Activated CD8-positive, alpha-beta memory T cell treated with anti-CD3 and anti-CD28 coated beads for 24 hours (primary cell): ENCODE data around the gene BCAP29.
"Not testable (repeated sequence)": the region's sequence is repeated elsewhere in the genome, so short reads cannot be mapped to it uniquely, and the experiment has no call there.

Source experiments
- DNase-seq: peaks from one replicate; pipeline ENCODE4 v3.0.0-alpha.2; 2020

BCAP29 gene

DNA sequence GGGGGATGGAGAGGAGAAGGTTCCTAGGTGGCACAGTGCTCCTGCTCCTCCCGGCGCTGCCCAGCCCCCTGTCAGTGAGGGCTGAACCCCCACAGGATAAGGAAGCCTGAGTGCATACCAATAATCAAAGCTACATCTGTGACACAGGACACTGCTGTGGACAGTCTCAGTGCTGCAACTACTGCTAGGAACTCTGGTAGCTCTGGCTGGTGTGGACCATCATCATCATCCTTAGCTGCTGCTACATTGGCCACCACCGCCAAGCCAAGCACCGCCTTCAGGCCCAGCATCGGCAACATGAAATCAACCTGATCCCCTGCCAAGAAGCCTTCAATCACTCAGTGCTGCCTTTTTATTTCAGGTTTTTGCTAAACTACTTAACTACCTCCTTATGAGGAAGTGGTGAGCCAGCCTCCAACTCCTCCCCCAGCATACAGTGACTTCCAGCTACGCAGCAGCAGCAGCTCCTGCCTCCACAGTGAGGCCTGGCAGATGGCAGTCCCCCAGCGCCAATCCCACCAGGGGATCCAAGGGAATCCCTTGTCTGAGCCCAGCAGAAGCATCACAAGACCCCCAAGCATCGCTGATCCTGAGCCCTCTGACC lies 48.5 kb downstream of the BCAP29 start:
- no peak for DNase-seq

- no peak for DNase-seq
These were observed 50.3 kb downstream of the BCAP29 start for GRCh38 chr7:107630342-107630741.

DNA sequence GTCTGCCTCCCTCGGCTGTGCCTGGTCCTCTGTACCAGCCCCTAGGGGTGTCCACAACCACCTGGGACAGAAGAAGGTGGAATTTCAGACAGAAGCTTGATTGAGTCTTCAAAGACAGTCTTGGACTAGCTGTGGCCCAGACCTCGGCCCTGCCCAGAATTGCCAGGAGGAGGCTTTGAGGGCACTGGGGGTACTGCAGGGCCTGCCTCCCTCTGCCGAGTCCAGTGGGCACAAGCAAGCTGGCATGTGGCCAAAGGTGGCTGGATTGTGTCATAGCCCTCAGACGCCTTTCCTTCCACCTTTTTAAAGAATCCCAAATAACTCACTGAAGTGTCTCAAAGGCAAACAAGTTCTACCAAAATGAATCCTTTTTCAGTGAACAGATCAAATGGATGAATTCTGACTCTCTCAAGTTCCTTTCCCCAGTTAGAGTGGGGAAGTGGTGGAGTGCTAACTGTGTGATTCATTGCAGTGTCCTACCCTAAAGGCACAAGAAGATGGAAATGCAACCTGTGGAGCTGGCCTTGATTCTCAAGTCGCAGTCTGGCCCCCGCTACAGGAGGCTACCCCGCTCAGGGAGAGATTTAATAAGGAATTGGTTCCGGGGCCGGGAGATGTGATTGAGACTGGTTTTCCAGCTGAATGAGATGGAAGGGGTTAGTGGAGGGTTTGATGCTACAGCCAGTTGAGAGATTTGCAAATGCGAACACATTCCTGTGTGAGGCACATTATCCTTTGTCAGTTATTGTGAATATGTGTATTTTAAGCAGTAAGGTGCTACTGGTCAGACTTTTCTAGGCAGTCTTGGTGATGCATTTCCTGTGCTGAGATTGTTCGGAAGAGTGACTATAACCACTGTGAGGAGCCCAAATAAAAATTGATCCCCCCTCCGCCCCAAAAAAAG lies 51.8 kb downstream of the BCAP29 start:
- DNase-seq = no peak

DNA sequence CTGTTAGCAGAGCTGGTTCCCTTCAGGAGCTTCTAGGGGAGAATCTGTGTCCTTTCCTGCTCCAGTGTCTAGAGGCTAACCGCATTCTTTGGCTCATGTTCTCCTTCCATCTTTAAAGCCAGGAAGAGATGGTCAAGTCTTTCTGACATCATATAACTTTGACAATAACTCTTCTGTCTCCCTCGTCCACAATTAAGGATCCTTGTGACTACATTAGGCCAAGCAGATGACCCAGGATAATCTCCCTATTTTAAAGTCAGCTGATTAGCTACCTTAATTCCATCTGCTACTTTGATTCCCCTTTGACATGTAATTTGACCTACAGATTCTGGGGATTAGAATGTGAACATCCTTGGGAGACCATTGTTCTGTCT lies 52.4 kb downstream of the BCAP29 start:
- no peak for DNase-seq

DNA sequence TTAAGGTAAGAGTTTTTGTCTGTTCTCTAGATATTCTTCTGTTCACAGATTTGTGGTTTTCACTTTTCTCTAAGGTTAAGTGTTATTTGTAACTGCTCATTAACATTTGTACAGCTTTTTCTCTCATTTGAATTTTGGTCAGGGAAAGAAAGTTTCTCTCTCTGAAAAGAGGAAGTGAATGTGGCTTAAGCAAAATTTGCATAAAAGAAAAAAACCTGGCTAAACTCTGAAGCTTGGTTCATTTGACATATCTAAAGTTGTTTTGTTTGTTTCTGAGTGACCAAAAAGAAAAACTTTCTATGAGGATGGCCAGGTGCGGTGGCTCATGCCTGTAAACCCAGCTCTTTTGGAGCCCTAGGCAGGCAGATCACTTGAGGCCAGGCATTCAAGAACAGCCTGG lies 58.5 kb downstream of the BCAP29 start:
- no peak for DNase-seq

DNA sequence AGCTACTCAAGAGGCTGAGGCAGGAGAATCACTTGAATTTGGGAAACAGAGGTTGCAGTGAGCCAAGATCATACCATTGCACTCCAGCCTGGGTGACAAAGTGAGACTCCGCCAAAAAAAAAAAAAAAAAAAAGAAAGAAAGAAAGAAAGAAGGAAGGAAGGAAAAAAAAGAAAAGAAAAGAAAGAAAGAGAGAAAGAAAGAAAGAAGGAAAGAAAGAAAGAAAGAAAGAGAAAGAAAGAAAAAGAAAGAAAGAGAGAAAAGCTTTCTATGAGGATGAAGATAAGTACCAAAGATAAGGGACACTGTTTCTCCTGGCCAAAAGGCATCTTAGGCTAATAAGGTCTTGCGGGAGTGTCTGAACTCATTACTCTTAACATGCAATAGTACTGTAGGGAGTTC lies 59.0 kb downstream of the BCAP29 start:
- DNase-seq = not testable (repeated sequence)

DNA sequence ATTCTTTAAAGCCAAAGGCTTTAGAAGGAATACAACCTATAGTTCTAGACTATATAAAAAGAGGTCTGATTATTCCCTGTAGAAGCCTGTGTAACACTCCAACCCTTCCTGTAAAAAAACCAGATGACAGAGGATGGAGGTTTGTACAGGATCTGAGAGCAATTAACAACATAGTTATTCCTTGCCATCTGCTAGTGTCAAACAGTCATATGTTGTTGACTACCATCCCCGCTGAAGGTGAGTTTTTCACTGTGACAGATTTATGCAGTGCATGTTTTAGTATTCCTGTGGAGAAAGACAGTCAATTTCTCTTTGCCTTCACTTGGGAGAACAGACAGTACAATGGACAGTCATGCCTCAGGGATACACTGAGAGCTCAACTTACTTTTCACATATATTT lies 61.6 kb downstream of the BCAP29 start:
- no peak for DNase-seq

DNA sequence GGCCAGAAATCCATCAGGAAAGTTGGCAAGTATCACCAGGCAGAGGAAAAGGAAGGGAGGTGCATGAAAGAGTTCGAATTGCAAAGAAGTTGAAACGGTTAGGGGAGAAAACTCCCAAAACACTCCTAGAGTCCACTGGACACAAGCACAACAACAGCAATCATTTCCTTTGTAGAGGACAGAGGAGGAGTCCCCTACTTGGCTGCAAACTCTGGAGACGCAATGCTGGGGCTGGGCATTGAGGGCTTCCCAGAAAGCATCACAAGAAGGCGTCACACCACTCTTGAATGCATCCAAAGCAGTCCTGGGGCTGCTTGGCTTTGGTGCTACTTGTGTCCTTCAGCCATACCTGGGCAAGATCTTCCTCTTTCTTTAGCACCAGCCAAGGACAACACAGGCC lies 62.5 kb downstream of the BCAP29 start:
- DNase-seq = no peak

- DNase-seq = no peak
These were observed 63.4 kb downstream of the BCAP29 start for GRCh38 chr7:107643407-107643806.

GRCh38 chr7:107643938-107644308 lies 63.9 kb downstream of the BCAP29 start:
- no peak for DNase-seq

DNA sequence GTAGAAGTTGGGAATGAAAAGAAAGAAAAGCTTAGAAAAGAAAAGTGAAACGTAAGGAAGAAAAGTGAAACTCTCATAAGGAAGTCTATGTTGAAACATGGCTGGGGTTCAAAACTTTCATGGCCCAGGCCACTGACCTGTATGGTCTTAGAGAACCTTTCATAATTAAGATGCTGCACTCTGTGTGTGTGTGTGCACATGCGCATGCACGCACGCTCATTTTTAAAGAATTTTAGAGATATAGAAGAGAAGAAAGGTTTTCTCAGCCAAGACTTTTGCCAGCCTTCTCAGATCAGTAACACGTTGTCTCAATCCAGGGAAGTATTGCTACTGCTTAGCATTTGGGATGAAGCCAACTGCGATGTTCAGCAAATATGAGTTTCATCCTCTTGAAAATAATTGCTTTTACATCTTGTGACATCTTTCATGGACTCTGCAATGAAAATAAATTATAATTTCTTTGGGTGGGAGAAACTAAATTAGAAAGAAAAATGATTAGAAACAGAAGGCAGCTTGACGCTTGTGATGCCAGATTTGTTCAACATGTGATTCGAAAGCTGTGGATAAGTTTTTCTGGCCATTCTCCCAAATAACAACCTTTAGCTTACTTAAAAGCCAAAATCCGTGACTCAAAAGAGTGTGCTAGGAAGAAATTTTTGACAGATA lies 64.4 kb downstream of the BCAP29 start:
- no peak for DNase-seq

- no peak for DNase-seq
These were observed 72.6 kb downstream of the BCAP29 start for GRCh38 chr7:107652642-107653041.

DNA sequence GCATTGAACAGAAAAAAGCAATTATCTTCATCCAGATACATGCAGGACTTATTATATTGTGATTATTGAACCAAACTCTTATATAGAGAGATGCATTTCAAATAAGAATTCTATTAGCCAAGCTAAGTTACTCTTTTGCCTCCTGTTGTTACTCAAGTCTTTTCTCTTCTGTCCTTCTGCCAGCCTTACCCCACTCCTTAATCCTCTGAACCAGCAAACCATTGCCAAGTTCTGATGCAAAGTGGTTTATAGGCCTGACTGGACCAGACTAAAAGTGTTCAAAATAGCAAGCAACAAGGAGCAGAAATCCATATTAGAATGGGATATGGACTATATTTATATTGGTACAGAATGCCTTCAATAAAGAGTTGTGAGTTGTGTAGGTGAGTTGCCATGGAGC lies 78.4 kb downstream of the BCAP29 start:
- no peak for DNase-seq

DNA sequence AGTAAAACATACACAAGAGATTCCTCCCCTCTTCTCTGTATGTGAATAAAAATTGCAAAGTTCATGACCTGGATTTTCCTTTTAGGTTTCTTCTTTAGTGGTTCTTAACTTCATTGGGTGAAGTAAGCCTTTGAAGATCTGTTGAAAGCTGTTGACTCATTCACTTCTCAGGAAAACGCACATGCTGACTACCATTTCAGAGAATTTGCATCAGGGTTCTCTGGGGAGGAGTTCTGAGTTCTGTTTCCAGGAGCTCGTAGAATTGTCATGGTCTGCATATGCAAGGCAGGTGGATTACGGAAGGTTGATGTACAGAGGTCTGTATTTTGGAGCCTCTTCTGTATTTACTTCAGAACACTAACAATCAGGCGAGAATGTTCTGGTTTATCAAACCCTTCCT lies 79.6 kb downstream of the BCAP29 start:
- no peak for DNase-seq

GRCh38 chr7:107660381-107661080 lies 80.5 kb downstream of the BCAP29 start, which contains the start of gene SLC26A4:
Gene SLC26A4 (plus strand): TSS chr7:107660828. CDS start chr7:107661642, 814 bp downstream.
- DNase-seq = peak; percentile 71

DNA sequence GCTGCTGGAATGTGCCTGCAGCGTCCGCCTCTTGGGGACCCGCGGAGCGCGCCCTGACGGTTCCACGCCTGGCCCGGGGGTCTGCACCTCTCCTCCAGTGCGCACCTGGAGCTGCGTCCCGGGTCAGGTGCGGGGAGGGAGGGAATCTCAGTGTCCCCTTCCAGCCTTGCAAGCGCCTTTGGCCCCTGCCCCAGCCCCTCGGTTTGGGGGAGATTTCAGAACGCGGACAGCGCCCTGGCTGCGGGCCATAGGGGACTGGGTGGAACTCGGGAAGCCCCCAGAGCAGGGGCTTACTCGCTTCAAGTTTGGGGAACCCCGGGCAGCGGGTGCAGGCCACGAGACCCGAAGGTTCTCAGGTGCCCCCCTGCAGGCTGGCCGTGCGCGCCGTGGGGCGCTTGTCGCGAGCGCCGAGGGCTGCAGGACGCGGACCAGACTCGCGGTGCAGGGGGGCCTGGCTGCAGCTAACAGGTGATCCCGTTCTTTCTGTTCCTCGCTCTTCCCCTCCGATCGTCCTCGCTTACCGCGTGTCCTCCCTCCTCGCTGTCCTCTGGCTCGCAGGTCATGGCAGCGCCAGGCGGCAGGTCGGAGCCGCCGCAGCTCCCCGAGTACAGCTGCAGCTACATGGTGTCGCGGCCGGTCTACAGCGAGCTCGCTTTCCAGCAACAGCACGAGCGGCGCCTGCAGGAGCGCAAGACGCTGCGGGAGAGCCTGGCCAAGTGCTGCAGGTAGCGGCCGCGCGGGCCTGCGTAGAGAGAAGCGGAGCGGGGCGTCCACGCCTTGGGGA lies 81.2 kb downstream of the BCAP29 start:
- peak; percentile 80 for DNase-seq

- no peak for DNase-seq
These were observed 81.9 kb downstream of the BCAP29 start for GRCh38 chr7:107661865-107662379.

DNA sequence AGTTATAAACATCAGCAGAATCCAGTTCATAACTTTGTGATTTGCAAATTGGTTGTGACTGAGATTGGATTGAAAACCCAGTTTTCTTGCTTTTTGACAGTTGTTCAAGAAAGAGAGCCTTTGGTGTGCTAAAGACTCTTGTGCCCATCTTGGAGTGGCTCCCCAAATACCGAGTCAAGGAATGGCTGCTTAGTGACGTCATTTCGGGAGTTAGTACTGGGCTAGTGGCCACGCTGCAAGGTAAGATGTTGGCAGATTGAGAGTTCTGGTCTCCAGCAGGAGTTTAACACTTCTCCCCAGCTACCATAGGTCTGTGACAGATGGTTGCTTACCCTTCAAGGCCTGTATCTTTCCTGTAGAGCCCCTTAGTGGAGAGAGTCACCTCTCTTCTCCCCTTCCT lies 83.2 kb downstream of the BCAP29 start:
- DNase-seq = no peak

GRCh38 chr7:107666790-107667189 lies 86.7 kb downstream of the BCAP29 start:
- DNase-seq = no peak

- no peak for DNase-seq
These were observed 87.3 kb downstream of the BCAP29 start for GRCh38 chr7:107667341-107667740.

- no peak for DNase-seq
These were observed 88.2 kb downstream of the BCAP29 start for GRCh38 chr7:107668296-107668695.
